Mucosa of rectum (tissue), 2 donors: Measurements from ENCODE around the gene CREB5.

Experiments
- H3K27ac ChIP-seq, 2 donors: one replicate each; pipeline ENCODE4 v1.7.0; 2013; ENCODE audit warnings: inconsistent platforms in 2 of 2, low read depth in 2 of 2, low read length in 2 of 2
- H3K27me3 ChIP-seq, 2 donors: one replicate each; pipeline ENCODE4 v1.7.0; 2013; ENCODE audit warnings: low read length in 2 of 2; ENCODE audit not compliant: control insufficient read depth in 2 of 2, insufficient read depth in 2 of 2
- H3K36me3 ChIP-seq, 2 donors: one replicate each; pipeline ENCODE4 v1.7.0; 2013; ENCODE audit warnings: low read length in 2 of 2; ENCODE audit not compliant: control insufficient read depth in 2 of 2, insufficient read depth in 2 of 2
- H3K4me1 ChIP-seq, 2 donors: one replicate each; pipeline ENCODE4 v1.7.0; 2013; ENCODE audit warnings: low read length in 2 of 2, mild to moderate bottlenecking in 1 of 2; ENCODE audit not compliant: control insufficient read depth in 2 of 2, insufficient read depth in 2 of 2
- H3K4me3 ChIP-seq, 2 donors: one replicate each; pipeline ENCODE4 v1.7.0; 2013; ENCODE audit warnings: low read length in 2 of 2
- H3K9ac ChIP-seq, 2 donors: one replicate each; pipeline ENCODE4 v1.7.0; 2013; ENCODE audit warnings: low read length in 2 of 2, low read depth in 1 of 2, mild to moderate bottlenecking in 1 of 2
- H3K9me3 ChIP-seq, 2 donors: one replicate each; pipeline ENCODE4 v1.7.0; 2013; ENCODE audit warnings: low read length in 2 of 2; ENCODE audit not compliant: control insufficient read depth in 2 of 2
- donor health status: healthy.
- donor health status: Normal muscosa, but diverticular disease.

CREB5 gene

GRCh38 chr7:28554802-28555471 lies 142.6 kb downstream of the CREB5 start:
- H3K27me3 ChIP-seq: peaks cover 14 to 16% of the 10 kb centered on the region in 2 donors
- no peak overlapping the region for H3K27ac ChIP-seq
- no peaks in the 10 kb centered on the region for H3K9me3 ChIP-seq
- H3K4me3 ChIP-seq: no peak overlapping the region
- H3K36me3 ChIP-seq: no peaks in the 10 kb centered on the region
- H3K9ac ChIP-seq: no peak overlapping the region
- no peaks in the 10 kb centered on the region for H3K4me1 ChIP-seq

- H3K4me1 ChIP-seq: no peaks in the 10 kb centered on the region
- H3K4me3 ChIP-seq: no peak overlapping the region
- peaks cover 16 to 18% of the 10 kb centered on the region in 2 donors for H3K27me3 ChIP-seq
- H3K27ac ChIP-seq: no peak overlapping the region
- H3K9me3 ChIP-seq: no peaks in the 10 kb centered on the region
- H3K36me3 ChIP-seq: no peaks in the 10 kb centered on the region
- no peak overlapping the region for H3K9ac ChIP-seq
Observed at GRCh38 chr7:28556025-28556424, 143.7 kb downstream of the CREB5 start.

GRCh38 chr7:28556671-28557070 lies 144.4 kb downstream of the CREB5 start:
- Histone ChIP-seq H3K27ac (no peak overlapping the region), H3K36me3 (no peaks in the 10 kb centered on the region), H3K9ac (no peak overlapping the region), H3K9me3 (no peaks in the 10 kb centered on the region), H3K27me3 (peaks cover 16 to 20% of the 10 kb centered on the region in 2 donors), H3K4me1 (no peaks in the 10 kb centered on the region), H3K4me3 (no peak overlapping the region)

GRCh38 chr7:28558236-28558635 lies 145.9 kb downstream of the CREB5 start:
- H3K4me3 ChIP-seq: no peak overlapping the region
- H3K9ac ChIP-seq: no peak overlapping the region
- no peak overlapping the region for H3K27ac ChIP-seq
- H3K36me3 ChIP-seq: no peaks in the 10 kb centered on the region
- H3K4me1 ChIP-seq: no peaks in the 10 kb centered on the region
- no peaks in the 10 kb centered on the region for H3K9me3 ChIP-seq
- peaks cover 16 to 24% of the 10 kb centered on the region in 2 donors for H3K27me3 ChIP-seq

- H3K4me3 ChIP-seq: no peak overlapping the region
- H3K9me3 ChIP-seq: no peaks in the 10 kb centered on the region
- no peaks in the 10 kb centered on the region for H3K4me1 ChIP-seq
- H3K27me3 ChIP-seq: peaks cover 16 to 32% of the 10 kb centered on the region in 2 donors
- H3K36me3 ChIP-seq: no peaks in the 10 kb centered on the region
- no peak overlapping the region for H3K9ac ChIP-seq
- no peak overlapping the region for H3K27ac ChIP-seq
Observed at GRCh38 chr7:28560767-28561166, 148.4 kb downstream of the CREB5 start.

- H3K4me3 ChIP-seq: no peak overlapping the region
- H3K27ac ChIP-seq: no peak overlapping the region
- H3K4me1 ChIP-seq: no peaks in the 10 kb centered on the region
- H3K27me3 ChIP-seq: peaks cover 7 to 28% of the 10 kb centered on the region in 2 donors
- no peaks in the 10 kb centered on the region for H3K36me3 ChIP-seq
- no peaks in the 10 kb centered on the region for H3K9me3 ChIP-seq
- no peak overlapping the region for H3K9ac ChIP-seq
Observed at GRCh38 chr7:28564033-28564432, 151.7 kb downstream of the CREB5 start.

GRCh38 chr7:28564755-28565374 lies 152.5 kb downstream of the CREB5 start:
- H3K9me3 ChIP-seq: no peaks in the 10 kb centered on the region
- no peak overlapping the region for H3K4me3 ChIP-seq
- peaks cover 7 to 33% of the 10 kb centered on the region in 2 donors for H3K27me3 ChIP-seq
- no peaks in the 10 kb centered on the region for H3K4me1 ChIP-seq
- no peaks in the 10 kb centered on the region for H3K36me3 ChIP-seq
- no peak overlapping the region for H3K9ac ChIP-seq
- no peak overlapping the region for H3K27ac ChIP-seq

GRCh38 chr7:28565980-28566379 lies 153.7 kb downstream of the CREB5 start:
- Histone ChIP-seq H3K9me3 (no peaks in the 10 kb centered on the region), H3K36me3 (no peaks in the 10 kb centered on the region), H3K9ac (no peak overlapping the region), H3K4me3 (no peak overlapping the region), H3K4me1 (no peaks in the 10 kb centered on the region), H3K27ac (no peak overlapping the region), H3K27me3 (peaks cover 12 to 42% of the 10 kb centered on the region in 2 donors)

GRCh38 chr7:28570113-28570969 lies 158.0 kb downstream of the CREB5 start:
- Histone ChIP-seq H3K9me3 (no peaks in the 10 kb centered on the region), H3K4me1 (no peaks in the 10 kb centered on the region), H3K27ac (no peak overlapping the region), H3K4me3 (no peak overlapping the region), H3K27me3 (peaks cover 28 to 49% of the 10 kb centered on the region in 2 donors), H3K36me3 (no peaks in the 10 kb centered on the region), H3K9ac (no peak overlapping the region)

GRCh38 chr7:28570970-28571288 lies 158.6 kb downstream of the CREB5 start:
- H3K4me1 ChIP-seq: no peaks in the 10 kb centered on the region
- no peak overlapping the region for H3K9ac ChIP-seq
- no peak overlapping the region for H3K4me3 ChIP-seq
- H3K36me3 ChIP-seq: no peaks in the 10 kb centered on the region
- peaks cover 29 to 51% of the 10 kb centered on the region in 2 donors for H3K27me3 ChIP-seq
- H3K27ac ChIP-seq: no peak overlapping the region
- no peaks in the 10 kb centered on the region for H3K9me3 ChIP-seq
